H1 (cell line): ENCODE data around the gene ACAD11. TPM values are rescaled to one million over a fixed set of nuclear protein-coding genes. Genes with fewer than 3 reads are reported as not detected.

Experiments
- CTCF ChIA-PET: fragments of 300-600 bp; sonication (Branson Sonifier 250); formaldehyde crosslinking; loops from one replicate; lab custom pipeline; 2021; ENCODE audit not compliant: partially characterized antibody; lab: Charles Lee
- POLR2A ChIA-PET: fragments of 300-600 bp; sonication (Branson Sonifier 250); formaldehyde crosslinking; loops from one replicate; lab custom pipeline; 2021; ENCODE audit warnings: inconsistent platforms; ENCODE audit not compliant: partially characterized antibody; lab: Charles Lee
- DNase-seq, 2 experiments: peaks; one replicate each; pipeline versions ENCODE4 v3.0.0 to v3.0.0-alpha.2; 2010 to 2022; ENCODE audit warnings: low spot score in 2 of 2, low read depth in 1 of 2, mixed read lengths in 1 of 2
- FAIRE-seq: peaks from 2 replicates; lab custom pipeline; 2011; peaks lifted over from hg19 to GRCh38; lab: Jason Lieb, UNC
- H2AFZ ChIP-seq: 2 replicates; pipeline ENCODE4 v1.8.1; 2012; ENCODE audit warnings: low read length, inconsistent platforms
- H2AK5ac ChIP-seq: 2 replicates; pipeline ENCODE4 v1.6.1; 2013; ENCODE audit warnings: low read depth, low read length
- H2BK120ac ChIP-seq: replicated peaks from 2 replicates; pipeline ENCODE3; 2013; ENCODE audit warnings: low read depth, low read length, inconsistent platforms
- H2BK12ac ChIP-seq: 2 replicates; pipeline ENCODE4 v1.6.1; 2013; ENCODE audit warnings: low read depth, low read length
- H2BK15ac ChIP-seq: 2 replicates; pipeline ENCODE4 v1.6.1; 2013; ENCODE audit warnings: low read length
- H2BK20ac ChIP-seq: 2 replicates; pipeline ENCODE4 v1.6.1; 2013; ENCODE audit warnings: low read length
- H2BK5ac ChIP-seq: 2 replicates; pipeline ENCODE4 v1.6.1; 2013; ENCODE audit warnings: low read depth, low read length
- H3K14ac ChIP-seq: 2 replicates; pipeline ENCODE4 v1.6.1; 2013; ENCODE audit warnings: inconsistent platforms; ENCODE audit not compliant: insufficient read length
- H3K18ac ChIP-seq: 2 replicates; pipeline ENCODE4 v1.6.1; 2013; ENCODE audit warnings: low read length; ENCODE audit errors: extremely low read depth
- H3K23ac ChIP-seq: 2 replicates; pipeline ENCODE4 v1.6.1; 2013; ENCODE audit warnings: inconsistent platforms; ENCODE audit not compliant: insufficient read length
- H3K23me2 ChIP-seq: 2 replicates; pipeline ENCODE4 v1.6.1; 2013; ENCODE audit warnings: low read depth, low read length
- H3K27ac ChIP-seq: 2 replicates; pipeline ENCODE4 v1.6.1; 2011; ENCODE audit warnings: low read depth, low read length, inconsistent platforms
- H3K27me3 ChIP-seq, 4 experiments: replicated peaks in 1 of 4; 1 replicate in 1 of 4; 2 replicates in 3 of 4; pipeline versions ENCODE4 v1.6.1 to v1.8.1; 2011 to 2013; ENCODE audit warnings: low read length in 3 of 4, mild to moderate bottlenecking in 3 of 4, inconsistent platforms in 2 of 4, mixed read lengths in 2 of 4, moderate library complexity in 1 of 4; ENCODE audit not compliant: control insufficient read depth in 3 of 4, insufficient read depth in 3 of 4; ENCODE audit errors: extremely low read depth in 1 of 4
- H3K36me3 ChIP-seq, 4 experiments: 2 replicates each; pipeline versions ENCODE4 v1.6.1 to v1.8.1; 2011 to 2013; ENCODE audit warnings: mild to moderate bottlenecking in 4 of 4, low read length in 3 of 4, moderate library complexity in 2 of 4, control low read depth in 1 of 4, inconsistent platforms in 1 of 4; ENCODE audit not compliant: insufficient read depth in 4 of 4, control insufficient read depth in 2 of 4
- H3K4ac ChIP-seq: replicated peaks from 2 replicates; pipeline ENCODE3; 2013; ENCODE audit warnings: low read length, low read depth, mixed read lengths, inconsistent platforms; ENCODE audit not compliant: insufficient read length
- H3K4me1 ChIP-seq, 4 experiments: replicated peaks in 1 of 4; 1 replicate in 1 of 4; 2 replicates in 3 of 4; pipeline versions ENCODE4 v1.6.1 to v1.8.1; 2011 to 2013; ENCODE audit warnings: low read length in 3 of 4, inconsistent platforms in 2 of 4, mixed read lengths in 1 of 4; ENCODE audit not compliant: insufficient read depth in 4 of 4, control insufficient read depth in 3 of 4
- H3K4me2 ChIP-seq, 2 experiments: 2 replicates each; pipeline versions ENCODE4 v1.6.1 to v1.8.1; 2011 to 2013; ENCODE audit warnings: low read depth in 2 of 2, low read length in 2 of 2, control low read depth in 1 of 2, inconsistent platforms in 1 of 2, mild to moderate bottlenecking in 1 of 2; ENCODE audit not compliant: insufficient read depth in 1 of 2
- H3K4me3 ChIP-seq, 4 experiments: fragments of 200-600, 300-600 bp in 1 of 4; sonication (generic), shearing (Covaris generic), sonication (Bioruptor Twin) in 1 of 4; 2 replicates each; pipeline versions ENCODE4 v1.5.1 to v1.8.1; 2011 to 2016; ENCODE audit warnings: low read length in 4 of 4, low read depth in 3 of 4, control low read depth in 2 of 4, inconsistent platforms in 2 of 4, mild to moderate bottlenecking in 2 of 4, mixed read lengths in 1 of 4, moderate library complexity in 1 of 4; ENCODE audit not compliant: insufficient read depth in 2 of 4; ENCODE audit errors: extremely low read depth in 1 of 4
- H3K56ac ChIP-seq: replicated peaks from 2 replicates; pipeline ENCODE3; 2013; ENCODE audit warnings: low read depth, mild to moderate bottlenecking, mixed read lengths, low read length, inconsistent platforms; ENCODE audit not compliant: insufficient read length
- H3K79me1 ChIP-seq: 2 replicates; pipeline ENCODE4 v1.6.1; 2013; ENCODE audit warnings: low read depth, low read length, control low read depth
- H3K79me2 ChIP-seq, 2 experiments: 2 replicates each; pipeline versions ENCODE4 v1.6.1 to v1.8.1; 2012 to 2013; ENCODE audit warnings: low read length in 2 of 2, mild to moderate bottlenecking in 2 of 2, inconsistent platforms in 1 of 2; ENCODE audit not compliant: insufficient read depth in 2 of 2, control insufficient read depth in 1 of 2
- H3K9ac ChIP-seq, 4 experiments: replicated peaks in 1 of 4; 1 replicate in 1 of 4; 2 replicates in 3 of 4; pipeline versions ENCODE4 v1.6.1 to v1.8.1; 2011 to 2013; ENCODE audit warnings: low read depth in 3 of 4, low read length in 3 of 4, control low read depth in 2 of 4, mild to moderate bottlenecking in 2 of 4, moderate library complexity in 2 of 4, inconsistent platforms in 1 of 4; ENCODE audit errors: extremely low read depth in 1 of 4
- H3K9me3 ChIP-seq, 2 experiments: 2 replicates each; pipeline versions ENCODE4 v1.6.1 to v1.8.1; 2012 to 2013; ENCODE audit warnings: mild to moderate bottlenecking in 2 of 2, moderate library complexity in 2 of 2, control low read depth in 1 of 2, inconsistent platforms in 1 of 2, low read depth in 1 of 2, low read length in 1 of 2, mixed read lengths in 1 of 2; ENCODE audit not compliant: insufficient read depth in 2 of 2
- H4K20me1 ChIP-seq, 2 experiments: replicated peaks in 1 of 2; 2 replicates each; pipeline versions ENCODE3 to v1.8.1; 2011 to 2013; ENCODE audit warnings: inconsistent platforms in 2 of 2, low read length in 2 of 2, mild to moderate bottlenecking in 1 of 2; ENCODE audit not compliant: insufficient read depth in 2 of 2, control insufficient read depth in 1 of 2
- H4K5ac ChIP-seq: 2 replicates; pipeline ENCODE4 v1.6.1; 2013; ENCODE audit warnings: low read length, low read depth, mixed read lengths, inconsistent platforms; ENCODE audit not compliant: insufficient read length
- H4K8ac ChIP-seq: 2 replicates; pipeline ENCODE4 v1.8.0; 2013; ENCODE audit warnings: mild to moderate bottlenecking, moderate library complexity, low read length, inconsistent platforms; ENCODE audit not compliant: insufficient read depth; ENCODE audit errors: extremely low read depth
- H4K91ac ChIP-seq: replicated peaks from 2 replicates; pipeline ENCODE3; 2013; ENCODE audit warnings: low read length, mixed read lengths, inconsistent platforms; ENCODE audit not compliant: insufficient read length
- BRCA1 ChIP-seq: IDR thresholded peaks from 2 replicates; pipeline ENCODE4 v1.6.1; 2012; ENCODE audit warnings: low read depth, low read length, improper control_type of control experiment
- CTBP2 ChIP-seq: IDR thresholded peaks from 2 replicates; pipeline ENCODE4 v1.7.0; 2011; ENCODE audit warnings: borderline replicate concordance, mild to moderate bottlenecking, moderate library complexity, mixed read lengths, low read length; ENCODE audit not compliant: insufficient read depth, insufficient read length
- KDM4A ChIP-seq: IDR thresholded peaks from one replicate; pipeline ENCODE4 v1.7.1; 2012; ENCODE audit warnings: low read depth, mild to moderate bottlenecking, moderate library complexity, low read length, inconsistent platforms; ENCODE audit not compliant: severe bottlenecking
- SIN3A ChIP-seq, 2 experiments: IDR thresholded peaks in 1 of 2; conservative IDR thresholded peaks in 1 of 2; 2 replicates each; pipeline ENCODE4 v1.6.1; 2011 to 2012; ENCODE audit warnings: low read length in 2 of 2, improper control_type of control experiment in 1 of 2, low read depth in 1 of 2, mild to moderate bottlenecking in 1 of 2
- SUZ12 ChIP-seq: fragments of 200-600 bp; sonication (generic); IDR thresholded peaks from 2 replicates; pipeline ENCODE4 v1.6.1; 2012; ENCODE audit warnings: mild to moderate bottlenecking, inconsistent platforms, low read length, moderate library complexity, mixed read lengths
- TCF12 ChIP-seq: IDR thresholded peaks from 2 replicates; pipeline ENCODE4 v1.6.1; 2011; ENCODE audit warnings: low read depth, mild to moderate bottlenecking, low read length
- ZNF274 ChIP-seq: IDR thresholded peaks from 2 replicates; pipeline ENCODE4 v1.7.0; 2012; ENCODE audit warnings: low read length, borderline replicate concordance; ENCODE audit errors: extremely low read depth
- WGBS, 2 experiments: shearing (Covaris generic) in 1 of 2; methylation state at CpG; one replicate each; pipeline versions ENCODE4 v1.1.6 to v1.1.7; 2013 to 2015; ENCODE audit warnings: low lambda C conversion rate in 2 of 2, mixed read lengths in 2 of 2, inconsistent platforms in 1 of 2, low coverage in 1 of 2, missing lambda C conversion rate in 1 of 2; ENCODE audit not compliant: insufficient replicate concordance in 2 of 2, insufficient coverage in 1 of 2, insufficient read length in 1 of 2; ENCODE audit errors: extremely low coverage in 1 of 2, missing lambda C conversion rate in 1 of 2; 5-methylcytosine and 5-hydroxymethylcytosine counted together
- polyA plus RNA-seq, 7 experiments: library from polyadenylated mRNA; depleted of rRNA in 3 of 7; stranded (reverse) in 5 of 7; unstranded in 2 of 7; fragments of >200 nt in 5 of 7; fragments of 200-250 nt in 2 of 7; gene quantifications; 1 replicate in 5 of 7; 2 replicates in 1 of 7; 4 replicates in 1 of 7; pipeline versions ENCODE4 v1.2.1 to v1.2.3, GENCODE V29; 2011 to 2013; ENCODE audit warnings: missing spikeins in 2 of 7, mixed read lengths in 2 of 7
- total RNA-seq: library from RNA; stranded (reverse); fragmentation: NEBNext Ultra II Directional; extraction: Animal tissue kit (Norgen Biotek cat#: 25700); gene quantifications from 2 replicates; pipeline ENCODE4 v1.2.1, GENCODE V29; 2021
- TF ChIP-seq, protein P1 (sequence below): IDR thresholded peaks from 2 replicates; pipeline ENCODE4 v1.6.1; 2012; ENCODE audit warnings: low read length, inconsistent platforms
- TF ChIP-seq, protein P2 (sequence below): IDR thresholded peaks from 2 replicates; pipeline ENCODE4 v1.6.1; 2011; ENCODE audit warnings: low read depth, mild to moderate bottlenecking, low read length; ENCODE audit not compliant: insufficient read depth
- TF ChIP-seq, protein P3 (sequence below): IDR thresholded peaks from 2 replicates; pipeline ENCODE4 v1.6.1; 2012; ENCODE audit warnings: inconsistent platforms

Gene ACAD11
- total and polyA plus RNA-seq, 2 of the 8 experiments (the other 6 are each of a cell fraction or from before 2014, with no cell fraction given): 5.5 to 11.0 TPM

DNA sequence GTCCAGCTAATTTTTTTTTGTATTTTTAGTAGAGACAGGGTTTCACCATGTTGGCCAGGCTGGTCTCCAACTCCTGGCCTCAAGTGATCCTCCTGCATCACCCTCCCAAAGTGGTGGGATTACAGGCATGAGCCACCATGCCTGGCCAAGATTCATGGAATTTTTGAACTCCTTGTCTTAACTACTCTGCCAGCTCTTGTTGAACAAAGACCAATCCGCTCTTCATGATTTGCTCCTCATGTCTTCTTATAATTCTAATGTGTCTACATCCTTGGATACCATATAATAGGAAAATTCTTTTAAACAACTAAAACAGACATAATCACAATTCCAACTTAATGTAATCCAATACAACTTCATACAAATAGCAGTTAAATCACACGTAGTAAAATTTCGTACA, 21.8 kb upstream of the ACAD11 start:
- Histone ChIP-seq H4K5ac (no peak overlapping the region), H2AK5ac (no peak overlapping the region), H4K20me1 (no peaks in the 10 kb centered on the region), H2BK20ac (no peak overlapping the region), H2AFZ (no peak overlapping the region), H3K36me3 (peaks cover 0 to 53% (median 9%) of the 10 kb centered on the region in 4 experiments; a peak in 3 of 8 replicates), H2BK120ac (no peak overlapping the region), H3K23ac (no peak overlapping the region), H2BK5ac (no peak overlapping the region), H3K79me2 (no peaks in the 10 kb centered on the region), H2BK12ac (no peak overlapping the region), H3K18ac (no peak overlapping the region), H3K23me2 (no peaks in the 10 kb centered on the region), H3K4ac (no peak overlapping the region), H3K9me3 (no peaks in the 10 kb centered on the region), H3K14ac (no peak overlapping the region), H3K56ac (no peak overlapping the region), H3K4me2 (no peak overlapping the region), H4K91ac (no peak overlapping the region), H3K4me1 (no peaks in the 10 kb centered on the region), H3K27ac (no peak overlapping the region), H3K27me3 (no peaks in the 10 kb centered on the region), H4K8ac (no peak overlapping the region), H3K4me3 (no peak overlapping the region), H3K9ac (no peak overlapping the region), H2BK15ac (no peak overlapping the region), H3K79me1 (no peaks in the 10 kb centered on the region)
- FAIRE-seq: no peak
- POLR2A ChIA-PET: interaction anchor here (0.6 to 1.6 kb wide), 3 partner anchors 12 to 86 kb away, joined by 3 to 7 read pairs (median 4); no protein-coding TSS in a partner anchor
- WGBS, 2 experiments: 92% methylated on average over 3 of the region's 3 CpGs; no CpG with 5 or more reads in 1 of the 2 experiments
- DNase-seq: no peak
- CTCF ChIA-PET: interaction anchor here (1.6 kb wide), 1 partner anchor 29 kb away, joined by 3 read pairs; no protein-coding TSS in a partner anchor
- TF ChIP-seq SIN3A (conservative IDR thresholded peaks at IDR 0.05 in 1 of 2, IDR thresholded peaks at IDR 0.05 in 1 of 2; ENCODE audit: low read depth in 1 of 2, low read length in 2 of 2) (no peak), KDM4A (no peak), ZNF274 (no peak), TCF12 (no peak), CTBP2 (no peak), BRCA1 (no peak), SUZ12 (no peak)
- TF ChIP-seq, protein P1, sequence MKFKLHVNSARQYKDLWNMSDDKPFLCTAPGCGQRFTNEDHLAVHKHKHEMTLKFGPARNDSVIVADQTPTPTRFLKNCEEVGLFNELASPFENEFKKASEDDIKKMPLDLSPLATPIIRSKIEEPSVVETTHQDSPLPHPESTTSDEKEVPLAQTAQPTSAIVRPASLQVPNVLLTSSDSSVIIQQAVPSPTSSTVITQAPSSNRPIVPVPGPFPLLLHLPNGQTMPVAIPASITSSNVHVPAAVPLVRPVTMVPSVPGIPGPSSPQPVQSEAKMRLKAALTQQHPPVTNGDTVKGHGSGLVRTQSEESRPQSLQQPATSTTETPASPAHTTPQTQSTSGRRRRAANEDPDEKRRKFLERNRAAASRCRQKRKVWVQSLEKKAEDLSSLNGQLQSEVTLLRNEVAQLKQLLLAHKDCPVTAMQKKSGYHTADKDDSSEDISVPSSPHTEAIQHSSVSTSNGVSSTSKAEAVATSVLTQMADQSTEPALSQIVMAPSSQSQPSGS: no peak
- TF ChIP-seq, protein P2, sequence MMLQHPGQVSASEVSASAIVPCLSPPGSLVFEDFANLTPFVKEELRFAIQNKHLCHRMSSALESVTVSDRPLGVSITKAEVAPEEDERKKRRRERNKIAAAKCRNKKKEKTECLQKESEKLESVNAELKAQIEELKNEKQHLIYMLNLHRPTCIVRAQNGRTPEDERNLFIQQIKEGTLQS: no peak
- TF ChIP-seq, protein P3, sequence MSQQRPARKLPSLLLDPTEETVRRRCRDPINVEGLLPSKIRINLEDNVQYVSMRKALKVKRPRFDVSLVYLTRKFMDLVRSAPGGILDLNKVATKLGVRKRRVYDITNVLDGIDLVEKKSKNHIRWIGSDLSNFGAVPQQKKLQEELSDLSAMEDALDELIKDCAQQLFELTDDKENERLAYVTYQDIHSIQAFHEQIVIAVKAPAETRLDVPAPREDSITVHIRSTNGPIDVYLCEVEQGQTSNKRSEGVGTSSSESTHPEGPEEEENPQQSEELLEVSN: no peak
